Measurements from ENCODE around the gene LRMDA. TPM values are rescaled to one million over a fixed set of nuclear protein-coding genes. Genes with fewer than 3 reads are reported as not detected.

LRMDA gene
- total and polyA plus RNA-seq, 2 of the 8 experiments (the other 6 are each of a cell fraction or from before 2014, with no cell fraction given), result 0.86 to 2.8 TPM

GRCh38 chr10:76328348-76328747 lies 896.9 kb downstream of the LRMDA start:
- Histone ChIP-seq H2BK120ac (replicated peaks; ENCODE audit: low read depth, low read length) (no peak overlapping the region), H4K5ac (ENCODE audit: insufficient read length, low read depth, low read length) (no peak overlapping the region), H3K4ac (replicated peaks; ENCODE audit: insufficient read length, low read depth, low read length) (no peak overlapping the region), H2AFZ (ENCODE audit: low read length) (no peak overlapping the region), H3K23ac (ENCODE audit: insufficient read length) (no peak overlapping the region), H3K27me3 (replicated peaks in 1 of 4; ENCODE audit: control insufficient read depth in 3 of 4, extremely low read depth in 1 of 4, insufficient read depth in 3 of 4, low read length in 3 of 4) (no peaks in the 10 kb centered on the region), H2BK15ac (ENCODE audit: low read length) (no peak overlapping the region), H3K18ac (ENCODE audit: extremely low read depth, low read length) (no peak overlapping the region), H3K9me3 (ENCODE audit: insufficient read depth in 2 of 2, low read depth in 1 of 2, low read length in 1 of 2) (no peaks in the 10 kb centered on the region), H4K8ac (ENCODE audit: extremely low read depth, insufficient read depth, low read length) (no peak overlapping the region), H3K14ac (ENCODE audit: insufficient read length) (no peak overlapping the region), H3K4me3 (ENCODE audit: extremely low read depth in 1 of 4, insufficient read depth in 2 of 4, low read depth in 3 of 4, low read length in 4 of 4) (no peak overlapping the region), H3K4me2 (ENCODE audit: insufficient read depth in 1 of 2, low read depth in 2 of 2, low read length in 2 of 2) (no peak overlapping the region), H2AK5ac (ENCODE audit: low read depth, low read length) (no peak overlapping the region), H2BK20ac (ENCODE audit: low read length) (no peak overlapping the region), H3K79me2 (ENCODE audit: control insufficient read depth in 1 of 2, insufficient read depth in 2 of 2, low read length in 2 of 2) (no peaks in the 10 kb centered on the region), H3K36me3 (ENCODE audit: control insufficient read depth in 2 of 4, insufficient read depth in 4 of 4, low read length in 3 of 4) (no peaks in the 10 kb centered on the region), H3K23me2 (ENCODE audit: low read depth, low read length) (no peaks in the 10 kb centered on the region), H4K91ac (replicated peaks; ENCODE audit: insufficient read length, low read length) (no peak overlapping the region), H2BK12ac (ENCODE audit: low read depth, low read length) (no peak overlapping the region), H3K56ac (replicated peaks; ENCODE audit: insufficient read length, low read depth, low read length) (no peak overlapping the region), H3K4me1 (replicated peaks in 1 of 4; ENCODE audit: control insufficient read depth in 3 of 4, insufficient read depth in 4 of 4, low read length in 3 of 4) (no peaks in the 10 kb centered on the region; a peak in 1 of 7 replicates), H3K27ac (ENCODE audit: low read depth, low read length) (no peak overlapping the region), H2BK5ac (ENCODE audit: low read depth, low read length) (no peak overlapping the region), H3K79me1 (ENCODE audit: low read depth, low read length) (no peaks in the 10 kb centered on the region), H3K9ac (replicated peaks in 1 of 4; ENCODE audit: extremely low read depth in 1 of 4, low read depth in 3 of 4, low read length in 3 of 4) (no peak overlapping the region), H4K20me1 (replicated peaks in 1 of 2; ENCODE audit: control insufficient read depth in 1 of 2, insufficient read depth in 2 of 2, low read length in 2 of 2) (no peaks in the 10 kb centered on the region)
- DNase-seq (ENCODE audit: low read depth in 1 of 2, low spot score in 2 of 2) (no peak), FAIRE-seq (no peak)
- ChIA-PET CTCF (ENCODE audit: partially characterized antibody) (interaction anchor here (0.6 to 1.2 kb wide), 3 partner anchors 12 to 230 kb away, joined by 3 read pairs; no protein-coding TSS in a partner anchor), POLR2A (ENCODE audit: partially characterized antibody) (no interaction called here)
- WGBS, 2 experiments (ENCODE audit: extremely low coverage in 1 of 2, insufficient coverage in 1 of 2, insufficient read length in 1 of 2, insufficient replicate concordance in 2 of 2, low coverage in 1 of 2, low lambda C conversion rate in 2 of 2, missing lambda C conversion rate in 1 of 2), result 90% methylated on average over 2 of the region's 2 CpGs; no CpG with 5 or more reads in 1 of the 2 experiments
- TF ChIP-seq RAD21 (IDR thresholded peaks at IDR 0.05 in 1 of 2, conservative IDR thresholded peaks at IDR 0.05 in 1 of 2; ENCODE audit: low read depth in 2 of 2, low read length in 2 of 2), result no peak
- TF ChIP-seq MAX (IDR thresholded peaks at IDR 0.05), result no peak
- no peak for TF ChIP-seq USF2 (IDR thresholded peaks at IDR 0.05; ENCODE audit: low read length)
- no peak for TF ChIP-seq ATF3 (IDR thresholded peaks at IDR 0.05; ENCODE audit: insufficient read depth, low read depth, low read length)
- no peak for TF ChIP-seq SIRT6 (IDR thresholded peaks at IDR 0.05; ENCODE audit: low read length)
